HG03432 (cell line): ENCODE data around the gene ATAD3A.
"Not testable (repeated sequence)": the region's sequence is repeated elsewhere in the genome, so short reads cannot be mapped to it uniquely, and the experiment has no call there.

Experiments used
- ATAC-seq: cut with Tn5 transposase; IDR thresholded peaks from one replicate; pipeline ENCODE4 v1.9.1; 2021; ENCODE audit warnings: mild to moderate bottlenecking, moderate library complexity; ENCODE audit not compliant: unreplicated experiment

ATAD3A gene

GRCh38 chr1:1489231-1489630, 22.7 kb upstream of the ATAD3A start:
- no peak for ATAC-seq

- no peak for ATAC-seq
These were observed 22.1 kb upstream of the ATAD3A start for GRCh38 chr1:1489861-1490260.

- no peak for ATAC-seq
These were observed 21.2 kb upstream of the ATAD3A start for GRCh38 chr1:1490633-1491230.

- ATAC-seq, result no peak
These were observed 20.4 kb upstream of the ATAD3A start for GRCh38 chr1:1491601-1492000.

GRCh38 chr1:1494311-1494710, 17.7 kb upstream of the ATAD3A start:
- not testable (repeated sequence) for ATAC-seq

GRCh38 chr1:1495461-1495975, 16.4 kb upstream of the ATAD3A start:
- not testable (repeated sequence) for ATAC-seq

GRCh38 chr1:1504777-1505365, 7.1 kb upstream of the ATAD3A start:
- not testable (repeated sequence) for ATAC-seq

- ATAC-seq, result peak; percentile 48
These were observed 6.6 kb upstream of the ATAD3A start for GRCh38 chr1:1505366-1505798.

- ATAC-seq, result not testable (repeated sequence)
These were observed 6.2 kb upstream of the ATAD3A start for GRCh38 chr1:1505801-1506200.

- no peak for ATAC-seq
These were observed 4.7 kb upstream of the ATAD3A start for GRCh38 chr1:1507305-1507704.

GRCh38 chr1:1508775-1509464, 3.0 kb upstream of the ATAD3A start:
- not testable (repeated sequence) for ATAC-seq

- not testable (repeated sequence) for ATAC-seq
These were observed 2.5 kb upstream of the ATAD3A start for GRCh38 chr1:1509465-1509850.

GRCh38 chr1:1510912-1511532, 940 bp upstream of the ATAD3A start:
- ATAC-seq, result no peak

GRCh38 chr1:1512425-1512824, 463 bp downstream of the ATAD3A start:
- ATAC-seq, result peak; percentile 15

GRCh38 chr1:1513675-1514074, 1.7 kb downstream of the ATAD3A start:
- not testable (repeated sequence) for ATAC-seq

GRCh38 chr1:1514376-1514775, 2.4 kb downstream of the ATAD3A start:
- ATAC-seq, result not testable (repeated sequence)

GRCh38 chr1:1516923-1517322, 5.0 kb downstream of the ATAD3A start:
- not testable (repeated sequence) for ATAC-seq

- ATAC-seq, result no peak
These were observed 6.1 kb downstream of the ATAD3A start for GRCh38 chr1:1517973-1518620.

GRCh38 chr1:1518621-1519007, 6.7 kb downstream of the ATAD3A start:
- not testable (repeated sequence) for ATAC-seq

GRCh38 chr1:1519805-1520505, 8.0 kb downstream of the ATAD3A start:
- not testable (repeated sequence) for ATAC-seq
